HEK293 (cell line): Measurements from ENCODE around the gene CYP4V2.

ENCODE experiments used
- CTCF ChIA-PET: fragments of 350-600 bp; formaldehyde crosslinking; extraction: SDS; loops from one replicate; lab custom pipeline; 2021; ENCODE audit warnings: antibody characterized with exemption; lab: Yijun Ruan, JAX
- POLR2A ChIA-PET: fragments of 300-600 bp; formaldehyde crosslinking; extraction: SDS; loops from one replicate; lab custom pipeline; 2020; ENCODE audit warnings: antibody characterized with exemption, inconsistent platforms; lab: Yijun Ruan, JAX
- H3K27ac ChIP-seq: fragments of 200-500 bp; sonication (Bioruptor generic); 2 replicates; pipeline ENCODE4 v1.5.1; 2014; ENCODE audit warnings: low read depth, low read length, control low read depth, inconsistent platforms; ENCODE audit errors: extremely low read depth
- H3K36me3 ChIP-seq, 2 experiments: fragments of 200-500 bp in 1 of 2; sonication (Bioruptor generic) in 1 of 2; 1 replicate in 1 of 2; 2 replicates in 1 of 2; pipeline ENCODE4 v1.5.1; 2014 to 2017; ENCODE audit warnings: inconsistent platforms in 2 of 2, low read length in 2 of 2; ENCODE audit not compliant: control insufficient read depth in 2 of 2, insufficient read depth in 1 of 2
- H3K4me1 ChIP-seq: fragments of 200-500 bp; sonication (Bioruptor generic); 2 replicates; pipeline ENCODE4 v1.5.1; 2014; ENCODE audit warnings: mild to moderate bottlenecking, low read length, inconsistent platforms; ENCODE audit not compliant: control insufficient read depth, insufficient read depth
- H3K4me3 ChIP-seq: 2 replicates; pipeline ENCODE4 v1.5.1; 2011; ENCODE audit warnings: low read depth, mild to moderate bottlenecking, control low read depth, low read length, moderate library complexity
- H3K9me3 ChIP-seq: fragments of 200-500 bp; sonication (Bioruptor generic); 2 replicates; pipeline ENCODE4 v1.5.1; 2014; ENCODE audit warnings: low read depth, low read length, inconsistent platforms; ENCODE audit not compliant: control insufficient read depth, insufficient read depth
- FEZF1 ChIP-seq: fragments of 450-650 bp; formaldehyde crosslinking; IDR thresholded peaks from 2 replicates; pipeline ENCODE4 v1.5.1; 2016; ENCODE audit warnings: missing biosample characterization, missing genetic modification characterization
- KLF1 ChIP-seq: fragments of 450-650 bp; formaldehyde crosslinking; IDR thresholded peaks from 2 replicates; pipeline ENCODE4 v1.5.1; 2016; ENCODE audit warnings: missing biosample characterization, missing genetic modification characterization
- KLF10 ChIP-seq: fragments of 450-650 bp; IDR thresholded peaks from 2 replicates; pipeline ENCODE4 v1.5.1; 2018; ENCODE audit warnings: missing biosample characterization, mild to moderate bottlenecking, missing genetic modification characterization
- PATZ1 ChIP-seq: fragments of 450-650 bp; formaldehyde crosslinking; IDR thresholded peaks from 2 replicates; pipeline ENCODE4 v1.5.1; 2016; ENCODE audit warnings: missing biosample characterization, missing genetic modification characterization
- PBX3 ChIP-seq: sonication (generic); formaldehyde crosslinking; IDR thresholded peaks from 2 replicates; pipeline ENCODE4 v1.8.1; 2022; ENCODE audit warnings: mild to moderate bottlenecking, moderate library complexity, missing genetic modification reagents
- ZNF112 ChIP-seq: fragments of 450-650 bp; formaldehyde crosslinking; IDR thresholded peaks from 2 replicates; pipeline ENCODE4 v1.5.0; 2017; ENCODE audit warnings: missing biosample characterization, missing genetic modification characterization
- ZNF114 ChIP-seq: fragments of 450-650 bp; formaldehyde crosslinking; IDR thresholded peaks from 2 replicates; pipeline ENCODE4 v1.5.0; 2017; ENCODE audit warnings: missing biosample characterization, missing genetic modification characterization
- ZNF138 ChIP-seq: fragments of 450-650 bp; formaldehyde crosslinking; IDR thresholded peaks from 2 replicates; pipeline ENCODE4 v1.5.1; 2016; ENCODE audit warnings: missing biosample characterization, missing genetic modification characterization, borderline replicate concordance
- ZNF202 ChIP-seq: fragments of 450-650 bp; formaldehyde crosslinking; IDR thresholded peaks from 2 replicates; pipeline ENCODE4 v1.5.1; 2016; ENCODE audit warnings: missing biosample characterization, missing genetic modification characterization, borderline replicate concordance
- ZNF302 ChIP-seq: fragments of 450-650 bp; formaldehyde crosslinking; IDR thresholded peaks from 2 replicates; pipeline ENCODE4 v1.5.1; 2016; ENCODE audit warnings: missing biosample characterization, missing genetic modification characterization, low read depth
- ZNF776 ChIP-seq: fragments of 450-650 bp; formaldehyde crosslinking; IDR thresholded peaks from 2 replicates; pipeline ENCODE4 v1.5.0; 2017; ENCODE audit warnings: missing biosample characterization, missing genetic modification characterization, borderline replicate concordance
- ZNF785 ChIP-seq: fragments of 450-650 bp; formaldehyde crosslinking; IDR thresholded peaks from 2 replicates; pipeline ENCODE4 v1.5.1; 2016; ENCODE audit warnings: missing biosample characterization, missing genetic modification characterization
- ZNF792 ChIP-seq: fragments of 450-650 bp; formaldehyde crosslinking; IDR thresholded peaks from 2 replicates; pipeline ENCODE4 v1.5.1; 2016; ENCODE audit warnings: missing biosample characterization, missing genetic modification characterization
- ZSCAN18 ChIP-seq: fragments of 450-650 bp; formaldehyde crosslinking; IDR thresholded peaks from 2 replicates; pipeline ENCODE4 v1.5.1; 2016; ENCODE audit warnings: missing biosample characterization, missing genetic modification characterization
- ZSCAN30 ChIP-seq: fragments of 450-650 bp; IDR thresholded peaks from 2 replicates; pipeline ENCODE4 v1.5.1; 2018; ENCODE audit warnings: missing biosample characterization, mild to moderate bottlenecking, missing genetic modification characterization, moderate library complexity
- TF ChIP-seq, protein P1 (sequence below): fragments of 450-650 bp; formaldehyde crosslinking; IDR thresholded peaks from 2 replicates; pipeline ENCODE4 v1.5.1; 2016; ENCODE audit warnings: missing biosample characterization, missing genetic modification characterization
- TF ChIP-seq, protein P2 (sequence below): fragments of 450-650 bp; formaldehyde crosslinking; IDR thresholded peaks from 2 replicates; pipeline ENCODE4 v1.5.1; 2017; ENCODE audit warnings: missing biosample characterization, missing genetic modification characterization
- TF ChIP-seq, protein P3 (sequence below): fragments of 450-650 bp; formaldehyde crosslinking; IDR thresholded peaks from 2 replicates; pipeline ENCODE4 v1.5.1; 2016; ENCODE audit warnings: missing biosample characterization, missing genetic modification characterization

The CYP4V2 gene

GRCh38 chr4:186255122-186255521 is 63.8 kb downstream of the CYP4V2 start (continued):
- TF ChIP-seq PBX3 (CRISPR knock-in tag) (no peak), PATZ1 (tag by site-specific recombination) (no peak), ZNF776 (tag by site-specific recombination) (no peak), ZNF785 (tag by site-specific recombination) (no peak), KLF1 (tag by site-specific recombination) (no peak), ZNF114 (no peak), ZNF112 (tag by site-specific recombination) (no peak), ZNF792 (tag by site-specific recombination) (no peak), ZNF202 (no peak)
- TF ChIP-seq, protein P1, sequence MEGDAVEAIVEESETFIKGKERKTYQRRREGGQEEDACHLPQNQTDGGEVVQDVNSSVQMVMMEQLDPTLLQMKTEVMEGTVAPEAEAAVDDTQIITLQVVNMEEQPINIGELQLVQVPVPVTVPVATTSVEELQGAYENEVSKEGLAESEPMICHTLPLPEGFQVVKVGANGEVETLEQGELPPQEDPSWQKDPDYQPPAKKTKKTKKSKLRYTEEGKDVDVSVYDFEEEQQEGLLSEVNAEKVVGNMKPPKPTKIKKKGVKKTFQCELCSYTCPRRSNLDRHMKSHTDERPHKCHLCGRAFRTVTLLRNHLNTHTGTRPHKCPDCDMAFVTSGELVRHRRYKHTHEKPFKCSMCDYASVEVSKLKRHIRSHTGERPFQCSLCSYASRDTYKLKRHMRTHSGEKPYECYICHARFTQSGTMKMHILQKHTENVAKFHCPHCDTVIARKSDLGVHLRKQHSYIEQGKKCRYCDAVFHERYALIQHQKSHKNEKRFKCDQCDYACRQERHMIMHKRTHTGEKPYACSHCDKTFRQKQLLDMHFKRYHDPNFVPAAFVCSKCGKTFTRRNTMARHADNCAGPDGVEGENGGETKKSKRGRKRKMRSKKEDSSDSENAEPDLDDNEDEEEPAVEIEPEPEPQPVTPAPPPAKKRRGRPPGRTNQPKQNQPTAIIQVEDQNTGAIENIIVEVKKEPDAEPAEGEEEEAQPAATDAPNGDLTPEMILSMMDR: no peak

DNA sequence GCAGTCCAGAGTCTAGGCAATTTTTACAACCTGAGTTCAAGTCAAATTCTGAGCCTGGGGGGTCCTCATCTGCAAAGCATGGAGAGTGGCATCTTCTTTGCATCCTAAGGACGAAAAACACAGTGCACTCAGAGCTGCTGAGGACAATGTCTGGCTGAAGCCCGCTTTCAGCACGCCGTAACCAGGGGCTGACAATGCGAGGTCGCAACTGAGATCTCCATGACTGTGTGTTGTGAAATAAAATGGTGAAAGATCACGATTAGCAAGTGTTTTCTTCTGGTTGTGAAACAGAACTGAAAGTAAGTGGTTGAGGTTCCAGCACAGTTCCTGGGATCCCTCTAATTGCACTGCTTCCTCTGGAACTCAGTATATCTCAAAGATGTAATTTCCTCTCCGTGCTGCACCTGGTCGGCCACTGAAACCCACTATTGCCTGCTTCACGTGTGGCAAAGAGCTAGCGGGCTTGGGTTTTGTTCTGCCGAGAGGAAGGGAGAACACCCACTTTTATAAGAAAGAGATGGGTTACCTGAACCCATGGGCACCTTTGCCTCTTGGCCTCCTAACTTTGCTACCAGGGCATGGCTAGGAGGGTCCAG is 66.9 kb downstream of the CYP4V2 start:
- CTCF ChIA-PET: no interaction called here
- TF ChIP-seq, protein P2, sequence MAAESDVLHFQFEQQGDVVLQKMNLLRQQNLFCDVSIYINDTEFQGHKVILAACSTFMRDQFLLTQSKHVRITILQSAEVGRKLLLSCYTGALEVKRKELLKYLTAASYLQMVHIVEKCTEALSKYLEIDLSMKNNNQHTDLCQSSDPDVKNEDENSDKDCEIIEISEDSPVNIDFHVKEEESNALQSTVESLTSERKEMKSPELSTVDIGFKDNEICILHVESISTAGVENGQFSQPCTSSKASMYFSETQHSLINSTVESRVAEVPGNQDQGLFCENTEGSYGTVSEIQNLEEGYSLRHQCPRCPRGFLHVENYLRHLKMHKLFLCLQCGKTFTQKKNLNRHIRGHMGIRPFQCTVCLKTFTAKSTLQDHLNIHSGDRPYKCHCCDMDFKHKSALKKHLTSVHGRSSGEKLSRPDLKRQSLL (tag by site-specific recombination): no peak
- TF ChIP-seq, protein P3, sequence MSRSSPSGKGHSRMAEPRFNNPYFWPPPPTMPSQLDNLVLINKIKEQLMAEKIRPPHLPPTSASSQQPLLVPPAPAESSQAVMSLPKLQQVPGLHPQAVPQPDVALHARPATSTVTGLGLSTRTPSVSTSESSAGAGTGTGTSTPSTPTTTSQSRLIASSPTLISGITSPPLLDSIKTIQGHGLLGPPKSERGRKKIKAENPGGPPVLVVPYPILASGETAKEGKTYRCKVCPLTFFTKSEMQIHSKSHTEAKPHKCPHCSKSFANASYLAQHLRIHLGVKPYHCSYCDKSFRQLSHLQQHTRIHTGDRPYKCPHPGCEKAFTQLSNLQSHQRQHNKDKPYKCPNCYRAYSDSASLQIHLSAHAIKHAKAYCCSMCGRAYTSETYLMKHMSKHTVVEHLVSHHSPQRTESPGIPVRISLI: no peak
- TF ChIP-seq FEZF1 (tag by site-specific recombination) (no peak), ZNF302 (tag by site-specific recombination) (no peak), ZSCAN30 (tag by site-specific recombination) (no peak), KLF10 (tag by site-specific recombination) (no peak), ZSCAN18 (no peak), ZNF138 (no peak)

More for the DNA sequence above, 66.9 kb downstream of the CYP4V2 start:
- H3K9me3 ChIP-seq: no peaks in the 10 kb centered on the region
- no peaks in the 10 kb centered on the region for H3K4me1 ChIP-seq
- H3K36me3 ChIP-seq: no peaks in the 10 kb centered on the region
- POLR2A ChIA-PET: no interaction called here
- no peak overlapping the region for H3K4me3 ChIP-seq
- no peak overlapping the region for H3K27ac ChIP-seq
